Keratinocyte (primary cell): ENCODE data around the gene GGT7. TPM values are rescaled to one million over a fixed set of nuclear protein-coding genes. Genes with fewer than 3 reads are reported as not detected.

Source experiments
- DNase-seq: peaks from one replicate; pipeline ENCODE4 v3.0.0-alpha.2; 2011; ENCODE audit warnings: low read depth, missing footprints, low spot score
- FAIRE-seq: peaks from 2 replicates; lab custom pipeline; 2011; peaks lifted over from hg19 to GRCh38; lab: Jason Lieb, UNC
- H2AFZ ChIP-seq: 2 replicates; pipeline ENCODE4 v1.6.0; 2012; ENCODE audit warnings: low read length, control low read depth, inconsistent platforms; ENCODE audit not compliant: control insufficient read depth
- H3K27ac ChIP-seq: 2 replicates; pipeline ENCODE4 v1.5.1; 2011; ENCODE audit warnings: low read length; ENCODE audit not compliant: control insufficient read depth, insufficient read depth
- H3K27me3 ChIP-seq: 3 replicates; pipeline ENCODE4 v1.6.0; 2011; ENCODE audit warnings: low read length; ENCODE audit not compliant: control insufficient read depth, insufficient read depth; ENCODE audit errors: extremely low read depth
- H3K36me3 ChIP-seq, 2 experiments: 2 replicates in 1 of 2; 3 replicates in 1 of 2; pipeline ENCODE4 v1.5.1; 2011; ENCODE audit warnings: low read length in 2 of 2, mild to moderate bottlenecking in 1 of 2; ENCODE audit not compliant: control insufficient read depth in 2 of 2, insufficient read depth in 2 of 2; ENCODE audit errors: extremely low read depth in 1 of 2
- H3K4me1 ChIP-seq: 3 replicates; pipeline ENCODE4 v1.5.1; 2011; ENCODE audit warnings: low read length; ENCODE audit not compliant: control insufficient read depth, insufficient read depth; ENCODE audit errors: extremely low read depth
- H3K4me2 ChIP-seq: 3 replicates; pipeline ENCODE4 v1.6.0; 2011; ENCODE audit warnings: low read depth, low read length; ENCODE audit not compliant: control insufficient read depth, insufficient read depth; ENCODE audit errors: extremely low read depth
- H3K4me3 ChIP-seq, 3 experiments: fragments of 200-600 bp in 1 of 3; sonication (generic) in 1 of 3; 2 replicates in 2 of 3; 3 replicates in 1 of 3; pipeline ENCODE4 v1.5.1; 2011 to 2016; ENCODE audit warnings: low read length in 3 of 3, mild to moderate bottlenecking in 3 of 3, control low read depth in 2 of 3, inconsistent platforms in 1 of 3, low read depth in 1 of 3, mixed read lengths in 1 of 3, mixed run types in 1 of 3, moderate library complexity in 1 of 3; ENCODE audit not compliant: control insufficient read depth in 2 of 3, insufficient read depth in 2 of 3; ENCODE audit errors: extremely low read depth in 1 of 3
- H3K79me2 ChIP-seq: 2 replicates; pipeline ENCODE4 v1.6.0; 2012; ENCODE audit warnings: low read length; ENCODE audit not compliant: control insufficient read depth, insufficient read depth
- H3K9ac ChIP-seq: 3 replicates; pipeline ENCODE4 v1.6.0; 2011; ENCODE audit warnings: low read length; ENCODE audit not compliant: control insufficient read depth, insufficient read depth; ENCODE audit errors: extremely low read depth
- H3K9me1 ChIP-seq: 3 replicates; pipeline ENCODE4 v1.6.0; 2011; ENCODE audit warnings: low read length; ENCODE audit not compliant: control insufficient read depth, insufficient read depth; ENCODE audit errors: extremely low read depth
- H3K9me3 ChIP-seq: 2 replicates; pipeline ENCODE4 v1.5.1; 2012; ENCODE audit warnings: low read depth, low read length; ENCODE audit not compliant: control insufficient read depth
- H4K20me1 ChIP-seq: 3 replicates; pipeline ENCODE4 v1.6.0; 2011; ENCODE audit warnings: low read length; ENCODE audit not compliant: control insufficient read depth, insufficient read depth; ENCODE audit errors: extremely low read depth
- EZH2 ChIP-seq: IDR thresholded peaks from one replicate; pipeline ENCODE4 v1.6.1; 2012; ENCODE audit warnings: inconsistent platforms, mild to moderate bottlenecking, low read length, moderate library complexity
- dilution Hi-C: fragments of 300-500 bp; cut with MboI; formaldehyde crosslinking; loops from one replicate; pipeline ENCODE4 v1.7.0; 2020; ENCODE audit warnings: low sequenced_read_pairs; ENCODE audit not compliant: extremely low pct_ligation_motif_present
- polyA plus RNA-seq, 5 experiments: library from polyadenylated mRNA; depleted of rRNA in 3 of 5; stranded (reverse) in 3 of 5; stranded (forward) in 1 of 5; unstranded in 1 of 5; fragments of >200 nt; gene quantifications; 1 replicate in 1 of 5; 2 replicates in 3 of 5; 3 replicates in 1 of 5; pipeline versions ENCODE4 v1.2.1 to v1.2.3, GENCODE V29; 2011 to 2012; ENCODE audit warnings: missing spikeins in 2 of 5, low read depth in 1 of 5, low replicate concordance in 1 of 5
- TF ChIP-seq, protein P1 (sequence below), 3 experiments: IDR thresholded peaks in 1 of 3; conservative IDR thresholded peaks in 1 of 3; optimal IDR thresholded peaks in 1 of 3; 2 replicates in 2 of 3; 3 replicates in 1 of 3; pipeline versions ENCODE3 to v1.5.1; 2011; ENCODE audit warnings: low read length in 3 of 3, mild to moderate bottlenecking in 3 of 3, moderate library complexity in 2 of 3, control low read depth in 1 of 3, inconsistent platforms in 1 of 3; ENCODE audit not compliant: insufficient read depth in 2 of 3; ENCODE audit errors: extremely low read depth in 1 of 3

GGT7 gene
- polyA plus RNA-seq, 1 donor (not counting 4 experiments of a cell fraction or from before 2014, with no cell fraction given), result 5.0 TPM

DNA sequence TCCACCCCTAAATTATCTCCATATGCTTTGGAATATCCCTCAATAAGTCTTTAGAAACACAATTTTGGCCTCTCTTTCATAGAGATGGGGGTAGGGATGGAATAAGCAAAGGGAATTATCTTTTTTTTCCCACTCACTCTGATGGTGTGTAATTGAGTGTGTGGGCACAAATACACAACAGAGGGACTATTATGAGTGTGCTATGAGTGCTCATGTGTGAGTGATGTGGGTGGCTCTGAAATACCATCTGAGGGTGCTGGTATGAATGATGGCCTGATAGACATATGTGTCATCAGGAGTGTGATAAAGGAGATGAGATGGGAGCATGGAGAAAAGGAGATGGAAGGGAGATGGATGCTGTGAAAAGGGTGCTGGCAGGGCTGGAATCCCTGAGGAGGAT, 47.4 kb upstream of the GGT7 start:
- Histone ChIP-seq H3K4me2 (no peak overlapping the region), H3K27ac (no peak overlapping the region), H3K27me3 (no peaks in the 10 kb centered on the region), H4K20me1 (no peaks in the 10 kb centered on the region), H3K36me3 (peaks cover 18 to 45% of the 10 kb centered on the region in 2 experiments), H3K9me3 (no peaks in the 10 kb centered on the region), H3K4me1 (peaks cover 19% of the 10 kb centered on the region), H3K9me1 (no peaks in the 10 kb centered on the region), H2AFZ (no peak overlapping the region), H3K4me3 (no peak overlapping the region), H3K9ac (no peak overlapping the region), H3K79me2 (no peaks in the 10 kb centered on the region)
- no peak for FAIRE-seq
- no peak for TF ChIP-seq EZH2
- TF ChIP-seq, protein P1, sequence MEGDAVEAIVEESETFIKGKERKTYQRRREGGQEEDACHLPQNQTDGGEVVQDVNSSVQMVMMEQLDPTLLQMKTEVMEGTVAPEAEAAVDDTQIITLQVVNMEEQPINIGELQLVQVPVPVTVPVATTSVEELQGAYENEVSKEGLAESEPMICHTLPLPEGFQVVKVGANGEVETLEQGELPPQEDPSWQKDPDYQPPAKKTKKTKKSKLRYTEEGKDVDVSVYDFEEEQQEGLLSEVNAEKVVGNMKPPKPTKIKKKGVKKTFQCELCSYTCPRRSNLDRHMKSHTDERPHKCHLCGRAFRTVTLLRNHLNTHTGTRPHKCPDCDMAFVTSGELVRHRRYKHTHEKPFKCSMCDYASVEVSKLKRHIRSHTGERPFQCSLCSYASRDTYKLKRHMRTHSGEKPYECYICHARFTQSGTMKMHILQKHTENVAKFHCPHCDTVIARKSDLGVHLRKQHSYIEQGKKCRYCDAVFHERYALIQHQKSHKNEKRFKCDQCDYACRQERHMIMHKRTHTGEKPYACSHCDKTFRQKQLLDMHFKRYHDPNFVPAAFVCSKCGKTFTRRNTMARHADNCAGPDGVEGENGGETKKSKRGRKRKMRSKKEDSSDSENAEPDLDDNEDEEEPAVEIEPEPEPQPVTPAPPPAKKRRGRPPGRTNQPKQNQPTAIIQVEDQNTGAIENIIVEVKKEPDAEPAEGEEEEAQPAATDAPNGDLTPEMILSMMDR (optimal IDR thresholded peaks at IDR 0.05 in 1 of 3, IDR thresholded peaks at IDR 0.05 in 1 of 3, conservative IDR thresholded peaks at IDR 0.05 in 1 of 3; ENCODE audit: extremely low read depth in 1 of 3, insufficient read depth in 2 of 3, low read length in 3 of 3), result no peak
- dilution Hi-C loops, result no loop called here
- DNase-seq, result no peak

DNA sequence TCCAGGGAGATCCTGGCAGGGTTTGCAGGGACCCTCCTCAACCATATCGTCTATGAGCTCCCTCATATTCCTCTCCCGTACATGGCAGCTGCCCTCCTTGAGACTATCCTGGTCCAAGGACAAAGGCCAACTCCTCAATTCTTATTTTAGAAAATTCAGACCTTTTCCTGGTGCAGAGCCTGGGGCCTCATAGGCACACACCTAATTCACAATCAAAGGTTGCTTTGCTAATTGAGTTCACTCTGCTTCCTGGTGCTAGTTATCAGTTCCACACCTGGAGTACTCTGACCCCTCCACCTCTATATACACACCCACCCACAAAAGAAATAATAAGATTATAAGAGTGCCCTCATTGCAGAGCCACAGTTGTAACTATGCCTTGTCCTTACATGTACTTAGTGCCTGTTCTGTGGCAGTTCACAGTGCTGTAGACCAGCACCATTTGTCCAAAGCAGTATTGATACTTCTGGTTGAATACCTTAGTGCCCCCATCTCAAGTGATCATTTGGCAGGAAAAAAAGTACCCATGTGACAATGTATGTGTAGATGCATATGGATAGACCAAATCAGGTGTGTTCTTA, 44.2 kb upstream of the GGT7 start:
- no peaks in the 10 kb centered on the region for H3K79me2 ChIP-seq
- dilution Hi-C loops, result no loop called here
- DNase-seq (no peak), FAIRE-seq (no peak)
- H3K9ac ChIP-seq, result no peak overlapping the region
- H3K27ac ChIP-seq, result no peak overlapping the region
- H3K4me3 ChIP-seq, result no peak overlapping the region
- H3K27me3 ChIP-seq, result no peaks in the 10 kb centered on the region
- no peaks in the 10 kb centered on the region for H4K20me1 ChIP-seq
- no peak for TF ChIP-seq EZH2
- TF ChIP-seq, protein P1 (optimal IDR thresholded peaks at IDR 0.05 in 1 of 3, IDR thresholded peaks at IDR 0.05 in 1 of 3, conservative IDR thresholded peaks at IDR 0.05 in 1 of 3; ENCODE audit: extremely low read depth in 1 of 3, insufficient read depth in 2 of 3, low read length in 3 of 3), result no peak
- no peak overlapping the region for H2AFZ ChIP-seq
- no peaks in the 10 kb centered on the region for H3K9me1 ChIP-seq
- H3K9me3 ChIP-seq, result no peaks in the 10 kb centered on the region
- H3K36me3 ChIP-seq, result peaks cover 29 to 47% of the 10 kb centered on the region in 2 experiments
- H3K4me1 ChIP-seq, result peaks cover 6% of the 10 kb centered on the region
- H3K4me2 ChIP-seq, result no peak overlapping the region
